ENCODE measurements around the gene HOXD10.

DNA sequence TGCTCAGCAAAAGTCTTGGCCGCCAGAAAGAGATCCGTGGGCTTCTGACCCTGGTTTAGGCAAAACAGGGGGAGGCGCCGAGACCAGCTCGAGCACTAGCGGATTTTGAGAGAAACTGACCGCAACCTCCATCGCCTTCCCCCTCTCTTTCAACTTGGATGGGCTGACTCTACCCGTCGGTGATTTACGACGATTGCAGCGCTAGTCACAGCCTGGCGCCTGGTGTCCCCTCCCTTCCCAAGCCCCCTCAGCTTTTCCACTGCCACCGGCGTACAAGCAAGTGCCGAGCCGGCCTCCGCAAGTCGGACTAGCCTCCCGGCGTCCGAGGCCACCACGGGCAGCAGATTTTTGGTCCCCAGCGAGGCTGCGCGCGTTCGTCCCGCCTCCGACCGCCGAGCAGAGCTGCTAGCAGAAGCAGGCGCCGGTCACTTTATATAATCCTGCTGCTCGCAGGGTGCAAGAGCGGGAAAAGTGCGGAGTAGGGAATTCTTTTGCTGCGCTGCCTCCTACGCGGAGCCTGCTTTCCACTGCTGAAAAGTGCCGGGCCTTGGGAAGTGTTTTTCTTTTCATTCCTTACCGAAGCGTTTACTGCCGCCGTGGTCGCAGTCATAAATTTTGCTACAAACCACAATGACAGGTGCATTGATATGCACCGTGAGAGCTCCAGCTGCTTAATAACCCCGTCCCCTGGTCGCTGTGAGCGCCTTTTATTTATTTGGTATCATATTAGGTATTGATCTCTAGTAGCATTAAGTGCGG lies 48.2 kb downstream of the HOXD10 start:
- no peak for TF ChIP-seq POLR2AphosphoS5 (IDR thresholded peaks at IDR 0.05; ENCODE audit: low read depth, low read length)
- TF ChIP-seq, protein P1, sequence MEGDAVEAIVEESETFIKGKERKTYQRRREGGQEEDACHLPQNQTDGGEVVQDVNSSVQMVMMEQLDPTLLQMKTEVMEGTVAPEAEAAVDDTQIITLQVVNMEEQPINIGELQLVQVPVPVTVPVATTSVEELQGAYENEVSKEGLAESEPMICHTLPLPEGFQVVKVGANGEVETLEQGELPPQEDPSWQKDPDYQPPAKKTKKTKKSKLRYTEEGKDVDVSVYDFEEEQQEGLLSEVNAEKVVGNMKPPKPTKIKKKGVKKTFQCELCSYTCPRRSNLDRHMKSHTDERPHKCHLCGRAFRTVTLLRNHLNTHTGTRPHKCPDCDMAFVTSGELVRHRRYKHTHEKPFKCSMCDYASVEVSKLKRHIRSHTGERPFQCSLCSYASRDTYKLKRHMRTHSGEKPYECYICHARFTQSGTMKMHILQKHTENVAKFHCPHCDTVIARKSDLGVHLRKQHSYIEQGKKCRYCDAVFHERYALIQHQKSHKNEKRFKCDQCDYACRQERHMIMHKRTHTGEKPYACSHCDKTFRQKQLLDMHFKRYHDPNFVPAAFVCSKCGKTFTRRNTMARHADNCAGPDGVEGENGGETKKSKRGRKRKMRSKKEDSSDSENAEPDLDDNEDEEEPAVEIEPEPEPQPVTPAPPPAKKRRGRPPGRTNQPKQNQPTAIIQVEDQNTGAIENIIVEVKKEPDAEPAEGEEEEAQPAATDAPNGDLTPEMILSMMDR (IDR thresholded peaks at IDR 0.05) = no peak
- TF ChIP-seq, protein P2, sequence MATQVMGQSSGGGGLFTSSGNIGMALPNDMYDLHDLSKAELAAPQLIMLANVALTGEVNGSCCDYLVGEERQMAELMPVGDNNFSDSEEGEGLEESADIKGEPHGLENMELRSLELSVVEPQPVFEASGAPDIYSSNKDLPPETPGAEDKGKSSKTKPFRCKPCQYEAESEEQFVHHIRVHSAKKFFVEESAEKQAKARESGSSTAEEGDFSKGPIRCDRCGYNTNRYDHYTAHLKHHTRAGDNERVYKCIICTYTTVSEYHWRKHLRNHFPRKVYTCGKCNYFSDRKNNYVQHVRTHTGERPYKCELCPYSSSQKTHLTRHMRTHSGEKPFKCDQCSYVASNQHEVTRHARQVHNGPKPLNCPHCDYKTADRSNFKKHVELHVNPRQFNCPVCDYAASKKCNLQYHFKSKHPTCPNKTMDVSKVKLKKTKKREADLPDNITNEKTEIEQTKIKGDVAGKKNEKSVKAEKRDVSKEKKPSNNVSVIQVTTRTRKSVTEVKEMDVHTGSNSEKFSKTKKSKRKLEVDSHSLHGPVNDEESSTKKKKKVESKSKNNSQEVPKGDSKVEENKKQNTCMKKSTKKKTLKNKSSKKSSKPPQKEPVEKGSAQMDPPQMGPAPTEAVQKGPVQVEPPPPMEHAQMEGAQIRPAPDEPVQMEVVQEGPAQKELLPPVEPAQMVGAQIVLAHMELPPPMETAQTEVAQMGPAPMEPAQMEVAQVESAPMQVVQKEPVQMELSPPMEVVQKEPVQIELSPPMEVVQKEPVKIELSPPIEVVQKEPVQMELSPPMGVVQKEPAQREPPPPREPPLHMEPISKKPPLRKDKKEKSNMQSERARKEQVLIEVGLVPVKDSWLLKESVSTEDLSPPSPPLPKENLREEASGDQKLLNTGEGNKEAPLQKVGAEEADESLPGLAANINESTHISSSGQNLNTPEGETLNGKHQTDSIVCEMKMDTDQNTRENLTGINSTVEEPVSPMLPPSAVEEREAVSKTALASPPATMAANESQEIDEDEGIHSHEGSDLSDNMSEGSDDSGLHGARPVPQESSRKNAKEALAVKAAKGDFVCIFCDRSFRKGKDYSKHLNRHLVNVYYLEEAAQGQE (IDR thresholded peaks at IDR 0.05; ENCODE audit: insufficient read depth in 1 of 2, low read depth in 2 of 2, low read length in 1 of 2) = no peak
- no peak for TF ChIP-seq SIN3A (IDR thresholded peaks at IDR 0.05; ENCODE audit: borderline replicate concordance, insufficient read depth, low read depth, low read length)

All from Panc1 (cell line).